ENCODE data around the gene HTR1D. TPM values are rescaled to one million over a fixed set of nuclear protein-coding genes. Genes with fewer than 3 reads are reported as not detected.

Gene HTR1D
- total RNA-seq, 2 experiments from 2014 or later, result not detected

DNA sequence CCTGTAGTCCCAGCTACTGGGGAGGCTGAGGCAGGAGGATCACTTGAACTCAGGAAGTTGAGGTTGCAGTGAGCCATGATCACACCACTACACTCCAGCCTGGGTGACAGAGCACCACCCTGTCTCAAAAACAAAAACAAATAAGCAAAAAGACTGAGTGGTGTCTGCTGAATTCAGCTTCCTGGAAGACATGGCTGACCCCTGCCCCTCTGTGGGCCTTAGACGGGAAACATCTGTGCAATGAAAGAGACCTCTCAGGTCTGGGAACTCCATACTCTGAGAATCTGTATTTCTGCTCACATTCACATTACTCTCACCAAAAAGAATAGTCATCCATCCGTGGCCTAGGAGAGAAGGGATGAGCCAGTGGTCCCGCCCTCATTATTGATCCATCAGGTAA lies 2.0 kb downstream of the HTR1D start:
- no peak for TF ChIP-seq CTCF (IDR thresholded peaks at IDR 0.05)
- no peaks in the 10 kb centered on the region for H3K36me3 Mint-ChIP-seq (ENCODE audit: low read depth)
- POLR2A ChIA-PET, result interaction anchor here (1.1 kb wide), 1 partner anchor 46 kb away, joined by 3 read pairs; no protein-coding TSS in a partner anchor
- ATAC-seq (no peak), DNase-seq (no peak)
- no peak overlapping the region for H3K4me3 Mint-ChIP-seq
- CTCF ChIA-PET, result interaction anchor here (1.0 to 1.2 kb wide), 2 partner anchors 20 to 30 kb away, joined by 3 to 4 read pairs; no protein-coding TSS in a partner anchor
- H3K27ac Mint-ChIP-seq, result no peak overlapping the region
- H3K27me3 Mint-ChIP-seq, result peaks cover 57% of the 10 kb centered on the region
- peaks cover 6% of the 10 kb centered on the region for H3K4me1 Mint-ChIP-seq (ENCODE audit: low read depth)
- intact Hi-C loops (cut with micrococcal nuclease), result no loop called here
- no peaks in the 10 kb centered on the region for H3K9me3 Mint-ChIP-seq

- ATAC-seq (no peak), DNase-seq (no peak)
- Mint-ChIP-seq H3K9me3 (no peaks in the 10 kb centered on the region), H3K4me1 (ENCODE audit: low read depth) (peaks cover 6% of the 10 kb centered on the region), H3K36me3 (ENCODE audit: low read depth) (no peaks in the 10 kb centered on the region), H3K4me3 (no peak overlapping the region), H3K27ac (no peak overlapping the region), H3K27me3 (peaks cover 57% of the 10 kb centered on the region)
- ChIA-PET POLR2A (no interaction called here), CTCF (interaction anchor here (1.0 kb wide), 1 partner anchor 30 kb away, joined by 3 read pairs; no protein-coding TSS in a partner anchor)
- no peak for TF ChIP-seq CTCF (IDR thresholded peaks at IDR 0.05)
- intact Hi-C loops (cut with micrococcal nuclease), result no loop called here
Observed at GRCh38 chr1:23214640-23215039, 2.7 kb downstream of the HTR1D start.

DNA sequence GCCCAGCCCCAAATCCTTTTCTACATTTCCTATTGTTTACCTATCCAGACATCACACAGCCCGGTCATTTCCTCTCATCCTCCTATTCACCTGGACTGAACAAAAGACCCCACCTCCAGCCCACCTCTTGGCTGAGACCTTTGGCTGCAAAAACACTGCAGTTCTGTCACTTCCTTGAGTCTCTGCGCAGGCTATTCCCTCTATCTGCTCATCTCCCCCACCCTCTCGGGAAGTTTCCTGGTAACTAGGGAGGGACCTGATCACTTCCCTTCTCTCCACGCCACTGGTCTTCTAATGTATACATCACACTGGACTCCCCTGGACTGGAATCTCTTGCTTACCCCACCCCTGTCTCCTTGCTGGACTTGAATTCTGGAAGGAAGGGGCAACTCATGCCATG lies 5.3 kb downstream of the HTR1D start:
- Mint-ChIP-seq H3K27ac (no peak overlapping the region), H3K4me3 (no peak overlapping the region), H3K36me3 (ENCODE audit: low read depth) (no peaks in the 10 kb centered on the region), H3K9me3 (no peaks in the 10 kb centered on the region), H3K27me3 (peaks cover 38% of the 10 kb centered on the region), H3K4me1 (ENCODE audit: low read depth) (peaks cover 3% of the 10 kb centered on the region)
- CTCF ChIA-PET, result interaction anchor here (1.0 to 1.2 kb wide), 2 partner anchors 28 to 113 kb away, joined by 3 to 5 read pairs; no protein-coding TSS in a partner anchor
- TF ChIP-seq CTCF (IDR thresholded peaks at IDR 0.05), result no peak
- intact Hi-C loops (cut with micrococcal nuclease), result no loop called here
- POLR2A ChIA-PET, result no interaction called here
- DNase-seq, result no peak
- ATAC-seq, result no peak

DNA sequence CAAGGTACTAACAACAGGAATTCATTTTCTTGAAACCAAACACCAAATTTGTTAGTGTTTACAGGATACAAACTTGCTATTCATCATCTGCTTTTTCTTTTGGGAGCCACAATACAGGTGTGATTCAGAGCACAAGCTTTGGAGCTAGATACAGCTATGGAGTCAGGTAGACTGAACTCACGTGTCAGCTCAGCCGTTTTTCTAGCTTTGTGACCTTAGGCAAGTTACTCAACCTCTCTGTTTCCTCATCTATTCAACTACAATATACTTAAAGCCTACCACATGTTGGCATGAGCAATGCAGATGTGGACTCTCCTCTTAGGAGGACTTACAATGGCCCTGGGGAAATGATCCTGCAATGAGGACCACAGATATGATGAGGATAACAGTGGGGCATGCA lies 6.3 kb downstream of the HTR1D start:
- ChIA-PET CTCF (interaction anchor here (0.6 to 1.2 kb wide), 3 partner anchors 11 to 286 kb away, joined by 3 to 5 read pairs (median 3); no protein-coding TSS in a partner anchor), POLR2A (no interaction called here)
- H3K4me1 Mint-ChIP-seq (ENCODE audit: low read depth), result no peaks in the 10 kb centered on the region
- intact Hi-C loops (cut with micrococcal nuclease), result no loop called here
- H3K27ac Mint-ChIP-seq, result no peak overlapping the region
- H3K4me3 Mint-ChIP-seq, result no peak overlapping the region
- no peak for TF ChIP-seq CTCF (IDR thresholded peaks at IDR 0.05)
- ATAC-seq (no peak), DNase-seq (no peak)
- no peaks in the 10 kb centered on the region for H3K36me3 Mint-ChIP-seq (ENCODE audit: low read depth)
- no peaks in the 10 kb centered on the region for H3K9me3 Mint-ChIP-seq
- H3K27me3 Mint-ChIP-seq, result peaks cover 31% of the 10 kb centered on the region

GRCh38 chr1:23210351-23210785 lies 6.9 kb downstream of the HTR1D start:
- Mint-ChIP-seq H3K27ac (no peak overlapping the region), H3K36me3 (ENCODE audit: low read depth) (no peaks in the 10 kb centered on the region), H3K4me1 (ENCODE audit: low read depth) (no peaks in the 10 kb centered on the region), H3K4me3 (no peak overlapping the region), H3K9me3 (no peaks in the 10 kb centered on the region), H3K27me3 (peaks cover 27% of the 10 kb centered on the region)
- CTCF ChIA-PET, result interaction anchor here (0.9 kb wide), 1 partner anchor 287 kb away, joined by 3 read pairs; no protein-coding TSS in a partner anchor
- ATAC-seq, result no peak
- POLR2A ChIA-PET, result no interaction called here
- DNase-seq, result peak; percentile 10
- intact Hi-C loops (cut with micrococcal nuclease), result no loop called here
- TF ChIP-seq CTCF (IDR thresholded peaks at IDR 0.05), result no peak

Measured in activated CD8-positive, alpha-beta T cell treated with anti-CD3 and anti-CD28 coated beads for 36 hours (primary cell).